ENCODE data around the gene RIMOC1.

DNA sequence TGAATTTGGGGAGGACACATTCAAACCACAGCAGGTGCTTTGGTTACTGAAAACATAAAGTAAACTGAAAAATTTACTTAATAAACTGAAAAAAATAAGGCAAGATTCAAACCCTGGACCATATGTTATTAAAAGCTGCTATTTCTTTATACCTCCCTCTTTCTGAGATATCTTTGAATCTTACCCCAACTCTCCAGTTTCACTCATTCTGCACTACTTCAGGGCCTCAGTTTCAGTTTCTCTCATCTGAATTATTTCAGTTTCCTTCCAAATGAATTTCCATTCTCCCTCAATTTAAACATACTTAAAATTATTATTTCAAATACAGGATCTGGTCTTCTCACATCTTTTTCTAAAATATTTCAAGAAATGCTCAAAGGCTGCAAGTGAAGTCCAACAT, 29.0 kb upstream of the RIMOC1 start:
- TF ChIP-seq, protein P1, sequence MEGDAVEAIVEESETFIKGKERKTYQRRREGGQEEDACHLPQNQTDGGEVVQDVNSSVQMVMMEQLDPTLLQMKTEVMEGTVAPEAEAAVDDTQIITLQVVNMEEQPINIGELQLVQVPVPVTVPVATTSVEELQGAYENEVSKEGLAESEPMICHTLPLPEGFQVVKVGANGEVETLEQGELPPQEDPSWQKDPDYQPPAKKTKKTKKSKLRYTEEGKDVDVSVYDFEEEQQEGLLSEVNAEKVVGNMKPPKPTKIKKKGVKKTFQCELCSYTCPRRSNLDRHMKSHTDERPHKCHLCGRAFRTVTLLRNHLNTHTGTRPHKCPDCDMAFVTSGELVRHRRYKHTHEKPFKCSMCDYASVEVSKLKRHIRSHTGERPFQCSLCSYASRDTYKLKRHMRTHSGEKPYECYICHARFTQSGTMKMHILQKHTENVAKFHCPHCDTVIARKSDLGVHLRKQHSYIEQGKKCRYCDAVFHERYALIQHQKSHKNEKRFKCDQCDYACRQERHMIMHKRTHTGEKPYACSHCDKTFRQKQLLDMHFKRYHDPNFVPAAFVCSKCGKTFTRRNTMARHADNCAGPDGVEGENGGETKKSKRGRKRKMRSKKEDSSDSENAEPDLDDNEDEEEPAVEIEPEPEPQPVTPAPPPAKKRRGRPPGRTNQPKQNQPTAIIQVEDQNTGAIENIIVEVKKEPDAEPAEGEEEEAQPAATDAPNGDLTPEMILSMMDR (conservative IDR thresholded peaks at IDR 0.05; ENCODE audit: low read length), result no peak
- TF ChIP-seq EZH2phosphoT487 (IDR thresholded peaks at IDR 0.05; ENCODE audit: borderline replicate concordance), result no peak

All from Loucy (cell line).